ENCODE data around the gene ANTKMT.

DNA sequence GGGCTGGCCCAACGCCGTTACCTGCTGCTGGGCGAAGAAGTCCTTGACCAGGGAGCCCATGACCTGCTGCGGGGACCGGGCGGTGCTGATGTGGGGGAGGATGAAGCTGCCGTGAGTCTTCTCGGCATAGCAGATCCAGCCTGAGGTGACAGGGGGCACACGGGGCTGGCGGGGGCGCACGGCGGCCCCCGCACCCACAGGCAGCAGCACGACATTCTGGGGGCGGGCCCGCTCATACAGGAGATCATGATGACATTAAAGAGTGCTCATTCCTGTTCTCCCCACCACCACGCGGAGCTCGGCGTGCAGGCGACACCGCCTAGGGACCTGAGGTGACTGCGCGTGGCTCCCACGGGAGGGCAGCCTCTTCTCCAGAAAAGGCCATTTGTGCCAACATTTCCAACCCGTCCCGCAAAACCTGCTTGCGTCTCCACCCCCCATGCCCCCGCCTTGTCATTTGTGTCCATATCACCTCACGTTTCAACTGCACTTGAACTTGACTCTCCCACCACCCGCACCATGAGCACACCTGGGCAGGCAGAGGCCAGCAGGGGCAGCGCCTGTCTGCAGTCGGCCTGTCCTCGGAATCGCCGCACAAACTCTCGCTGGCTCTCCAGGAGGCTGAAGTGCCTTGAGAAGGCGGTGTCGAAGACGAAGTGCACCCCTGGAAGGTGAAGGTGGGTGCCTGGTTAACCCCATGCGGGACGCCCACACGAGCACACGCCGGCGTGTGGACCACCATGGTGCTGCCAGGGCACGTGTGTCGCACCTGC, 13.4 kb downstream of the ANTKMT start:
- TF ChIP-seq POLR2AphosphoS5 (IDR thresholded peaks at IDR 0.05; ENCODE audit: low read depth, low read length), result no peak
- TF ChIP-seq, protein P1, sequence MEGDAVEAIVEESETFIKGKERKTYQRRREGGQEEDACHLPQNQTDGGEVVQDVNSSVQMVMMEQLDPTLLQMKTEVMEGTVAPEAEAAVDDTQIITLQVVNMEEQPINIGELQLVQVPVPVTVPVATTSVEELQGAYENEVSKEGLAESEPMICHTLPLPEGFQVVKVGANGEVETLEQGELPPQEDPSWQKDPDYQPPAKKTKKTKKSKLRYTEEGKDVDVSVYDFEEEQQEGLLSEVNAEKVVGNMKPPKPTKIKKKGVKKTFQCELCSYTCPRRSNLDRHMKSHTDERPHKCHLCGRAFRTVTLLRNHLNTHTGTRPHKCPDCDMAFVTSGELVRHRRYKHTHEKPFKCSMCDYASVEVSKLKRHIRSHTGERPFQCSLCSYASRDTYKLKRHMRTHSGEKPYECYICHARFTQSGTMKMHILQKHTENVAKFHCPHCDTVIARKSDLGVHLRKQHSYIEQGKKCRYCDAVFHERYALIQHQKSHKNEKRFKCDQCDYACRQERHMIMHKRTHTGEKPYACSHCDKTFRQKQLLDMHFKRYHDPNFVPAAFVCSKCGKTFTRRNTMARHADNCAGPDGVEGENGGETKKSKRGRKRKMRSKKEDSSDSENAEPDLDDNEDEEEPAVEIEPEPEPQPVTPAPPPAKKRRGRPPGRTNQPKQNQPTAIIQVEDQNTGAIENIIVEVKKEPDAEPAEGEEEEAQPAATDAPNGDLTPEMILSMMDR (IDR thresholded peaks at IDR 0.05), result no peak
- TF ChIP-seq, protein P2, sequence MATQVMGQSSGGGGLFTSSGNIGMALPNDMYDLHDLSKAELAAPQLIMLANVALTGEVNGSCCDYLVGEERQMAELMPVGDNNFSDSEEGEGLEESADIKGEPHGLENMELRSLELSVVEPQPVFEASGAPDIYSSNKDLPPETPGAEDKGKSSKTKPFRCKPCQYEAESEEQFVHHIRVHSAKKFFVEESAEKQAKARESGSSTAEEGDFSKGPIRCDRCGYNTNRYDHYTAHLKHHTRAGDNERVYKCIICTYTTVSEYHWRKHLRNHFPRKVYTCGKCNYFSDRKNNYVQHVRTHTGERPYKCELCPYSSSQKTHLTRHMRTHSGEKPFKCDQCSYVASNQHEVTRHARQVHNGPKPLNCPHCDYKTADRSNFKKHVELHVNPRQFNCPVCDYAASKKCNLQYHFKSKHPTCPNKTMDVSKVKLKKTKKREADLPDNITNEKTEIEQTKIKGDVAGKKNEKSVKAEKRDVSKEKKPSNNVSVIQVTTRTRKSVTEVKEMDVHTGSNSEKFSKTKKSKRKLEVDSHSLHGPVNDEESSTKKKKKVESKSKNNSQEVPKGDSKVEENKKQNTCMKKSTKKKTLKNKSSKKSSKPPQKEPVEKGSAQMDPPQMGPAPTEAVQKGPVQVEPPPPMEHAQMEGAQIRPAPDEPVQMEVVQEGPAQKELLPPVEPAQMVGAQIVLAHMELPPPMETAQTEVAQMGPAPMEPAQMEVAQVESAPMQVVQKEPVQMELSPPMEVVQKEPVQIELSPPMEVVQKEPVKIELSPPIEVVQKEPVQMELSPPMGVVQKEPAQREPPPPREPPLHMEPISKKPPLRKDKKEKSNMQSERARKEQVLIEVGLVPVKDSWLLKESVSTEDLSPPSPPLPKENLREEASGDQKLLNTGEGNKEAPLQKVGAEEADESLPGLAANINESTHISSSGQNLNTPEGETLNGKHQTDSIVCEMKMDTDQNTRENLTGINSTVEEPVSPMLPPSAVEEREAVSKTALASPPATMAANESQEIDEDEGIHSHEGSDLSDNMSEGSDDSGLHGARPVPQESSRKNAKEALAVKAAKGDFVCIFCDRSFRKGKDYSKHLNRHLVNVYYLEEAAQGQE (IDR thresholded peaks at IDR 0.05; ENCODE audit: insufficient read depth in 1 of 2, low read depth in 2 of 2, low read length in 1 of 2), result no peak
- no peak for TF ChIP-seq TCF7L2 (IDR thresholded peaks at IDR 0.05; ENCODE audit: low read depth, low read length)

Measured in Panc1 (cell line).